Lower leg skin (tissue), 4 donors: Measurements from ENCODE around the gene RPL14. TPM values are rescaled to one million over a fixed set of nuclear protein-coding genes. Genes with fewer than 3 reads are reported as not detected.

ENCODE experiments used
- DNase-seq, 2 donors: peaks; one replicate each; pipeline ENCODE4 v3.0.0-alpha.2; 2019; ENCODE audit warnings: low spot score in 2 of 2
- H3K4me3 ChIP-seq: fragments of 200-600 bp; sonication (generic); 2 replicates; pipeline ENCODE4 v1.5.1; 2017; ENCODE audit warnings: mild to moderate bottlenecking, low read depth; ENCODE audit not compliant: poor library complexity, severe bottlenecking
- CTCF ChIP-seq, 3 donors: fragments of 450-650 bp; IDR thresholded peaks; one replicate each; pipeline ENCODE4 v1.5.1; 2016; ENCODE audit warnings: antibody characterized with exemption in 3 of 3, mild to moderate bottlenecking in 3 of 3, moderate library complexity in 2 of 3
- POLR2A ChIP-seq, 2 donors: fragments of 450-650 bp; IDR thresholded peaks; one replicate each; pipeline ENCODE4 v1.6.1; 2016 to 2017; ENCODE audit warnings: antibody characterized with exemption in 2 of 2, mild to moderate bottlenecking in 1 of 2, moderate library complexity in 1 of 2
- WGBS, 2 donors: methylation state at CpG; one replicate each; pipeline ENCODE4 v1.1.5; 2018; 5-methylcytosine and 5-hydroxymethylcytosine counted together
- intact Hi-C: fragments of 100-400 bp; cut with DNase I; formaldehyde crosslinking; loops from one replicate; pipeline ENCODE4 v1.15.0; 2023; ENCODE audit warnings: low total_unique reads
- total RNA-seq, 4 donors: library from RNA; depleted of rRNA; stranded (reverse); fragments of >200 nt; gene quantifications; one replicate each; pipeline ENCODE4 v1.1.0, GENCODE V29; 2016

RPL14 gene
- total RNA-seq, 4 donors from 2014 or later, result 452 to 555 (median 498) TPM

GRCh38 chr3:40497288-40497687 is 40.1 kb downstream of the RPL14 start:
- H3K4me3 ChIP-seq, result no peak overlapping the region
- DNase-seq, result no peak
- intact Hi-C loops, result no loop called here
- WGBS, 2 donors, result 89 to 100% methylated on average over 2 of the region's 2 CpGs
- no peak for TF ChIP-seq CTCF (IDR thresholded peaks at IDR 0.05)

GRCh38 chr3:40499952-40500351 is 42.8 kb downstream of the RPL14 start:
- TF ChIP-seq POLR2A (IDR thresholded peaks at IDR 0.05) (no peak), CTCF (IDR thresholded peaks at IDR 0.05) (no peak)
- H3K4me3 ChIP-seq, result no peak overlapping the region
- intact Hi-C loops, result no loop called here
- no peak for DNase-seq
- WGBS, 2 donors, result 88 to 96% methylated on average over 1 of the region's 1 CpG

- no peak overlapping the region for H3K4me3 ChIP-seq
- no peak for TF ChIP-seq POLR2A (IDR thresholded peaks at IDR 0.05)
- TF ChIP-seq CTCF (IDR thresholded peaks at IDR 0.05), result no peak
- intact Hi-C loops, result no loop called here
- no peak for DNase-seq
- WGBS, 2 donors, result 92 to 98% methylated on average over 2 of the region's 2 CpGs
Observed at GRCh38 chr3:40502034-40502433, 44.9 kb downstream of the RPL14 start.

GRCh38 chr3:40504636-40505430 is 47.7 kb downstream of the RPL14 start:
- WGBS, 2 donors, result 52 to 60% methylated on average over 5 of the region's 5 CpGs
- intact Hi-C loops, result no loop called here
- no peak overlapping the region for H3K4me3 ChIP-seq
- peak in 1 of 2 donors; percentile 53 for DNase-seq
- no peak for TF ChIP-seq POLR2A (IDR thresholded peaks at IDR 0.05)
- TF ChIP-seq CTCF (IDR thresholded peaks at IDR 0.05), result no peak

GRCh38 chr3:40505599-40506462 is 48.7 kb downstream of the RPL14 start, which contains the start of gene ZNF620:
TSS of gene ZNF620 (plus strand) at chr3:40506039. CDS start at chr3:40506353, 314 bp downstream.
- TF ChIP-seq POLR2A (IDR thresholded peaks at IDR 0.05) (no peak), CTCF (IDR thresholded peaks at IDR 0.05) (no peak)
- intact Hi-C loops, result no loop called here
- peak within 1 kb of the TSS; percentile 39 for H3K4me3 ChIP-seq
- 8 to 9% methylated on average over 38 to 40 of the region's 44 CpGs for WGBS, 2 donors
- DNase-seq, result peak; percentile 27 to 91
